HG02678 (cell line): Measurements from ENCODE around the gene FGF2.
A peak's percentile ranks its signal among the peaks of the same experiment; 100 is the strongest.
"Not testable (repeated sequence)": the region's sequence is repeated elsewhere in the genome, so short reads cannot be mapped to it uniquely, and the experiment has no call there.

ENCODE experiments used
- ATAC-seq: cut with Tn5 transposase; IDR thresholded peaks from one replicate; pipeline ENCODE4 v1.9.1; 2021; ENCODE audit warnings: mild to moderate bottlenecking, moderate library complexity; ENCODE audit not compliant: unreplicated experiment

FGF2 gene

GRCh38 chr4:122921300-122921699 is 94.7 kb downstream of the FGF2 start:
- no peak for ATAC-seq

DNA sequence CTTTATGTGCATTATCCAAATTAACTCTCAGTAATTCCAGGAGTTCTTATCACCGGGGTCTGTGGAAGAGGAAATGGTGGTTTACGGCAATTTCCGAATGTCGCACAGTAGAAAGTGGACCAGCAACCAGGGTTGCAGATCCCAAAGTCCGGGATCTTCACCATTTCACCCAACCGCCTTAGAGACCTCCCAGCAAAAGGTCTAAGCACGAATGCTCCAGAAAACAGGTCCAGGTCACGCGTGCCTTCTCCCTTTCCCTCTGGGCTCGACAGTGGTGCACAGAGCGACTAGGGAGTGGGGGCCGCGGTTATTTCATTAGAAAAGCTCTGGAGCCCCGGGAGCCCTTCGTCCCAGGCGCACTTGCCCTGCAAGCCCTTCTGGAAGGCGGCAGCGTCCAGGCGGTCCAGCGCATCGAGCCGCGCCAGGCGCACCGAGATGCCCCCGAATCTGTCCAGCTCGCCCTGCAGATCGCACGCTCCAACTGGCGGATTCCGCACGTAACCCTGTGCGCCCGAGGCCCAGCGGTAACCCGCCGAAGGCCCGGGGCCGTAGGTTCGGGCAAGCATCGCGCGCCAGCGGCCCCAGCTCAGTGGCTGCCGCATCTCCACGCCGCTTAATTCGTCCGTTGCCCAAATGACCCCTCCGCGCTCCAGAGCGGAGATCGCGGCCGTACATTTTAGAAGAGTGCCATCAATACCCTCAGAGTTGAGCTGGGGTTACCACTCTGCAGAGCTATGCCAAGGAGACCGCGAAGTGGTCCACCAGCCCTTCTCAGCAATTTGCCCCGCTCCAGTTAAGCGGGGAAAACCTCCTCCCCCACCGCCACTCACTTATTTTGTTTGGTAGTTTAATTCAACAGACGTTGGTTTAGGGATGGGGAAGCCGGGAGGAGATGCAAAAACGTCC is 95.6 kb downstream of the FGF2 start, which contains the start of gene NUDT6:
Gene NUDT6 (minus strand): TSS at position 627 of the 906 bp plus-strand sequence. CDS start 25 bp downstream, at position 602.
- peak; percentile 71 for ATAC-seq

- peak; percentile 97 for ATAC-seq
Observed at GRCh38 chr4:122922877-122923511, 96.4 kb downstream of the FGF2 start.

DNA sequence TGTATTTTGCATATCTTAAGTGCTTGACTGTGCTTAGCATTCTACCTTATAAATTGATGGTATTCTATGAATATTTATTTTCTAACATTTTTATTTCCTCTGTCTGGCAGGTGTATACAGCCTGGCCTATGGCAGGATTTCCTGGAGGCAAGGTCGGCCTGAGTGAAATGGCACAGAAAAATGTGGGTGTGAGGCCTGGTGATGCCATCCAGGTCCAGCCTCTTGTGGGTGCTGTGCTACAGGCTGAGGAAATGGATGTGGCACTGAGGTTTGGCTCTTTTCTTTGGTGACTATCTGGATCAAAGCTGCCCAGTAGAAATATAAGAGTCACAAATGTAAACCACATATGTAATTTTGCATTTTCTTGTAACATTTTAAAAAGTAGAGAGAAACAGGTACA is 102.3 kb downstream of the FGF2 start:
- no peak for ATAC-seq

GRCh38 chr4:122930862-122931261 is 104.2 kb downstream of the FGF2 start:
- ATAC-seq = no peak

- no peak for ATAC-seq
Observed at GRCh38 chr4:122932763-122933162, 106.1 kb downstream of the FGF2 start.

DNA sequence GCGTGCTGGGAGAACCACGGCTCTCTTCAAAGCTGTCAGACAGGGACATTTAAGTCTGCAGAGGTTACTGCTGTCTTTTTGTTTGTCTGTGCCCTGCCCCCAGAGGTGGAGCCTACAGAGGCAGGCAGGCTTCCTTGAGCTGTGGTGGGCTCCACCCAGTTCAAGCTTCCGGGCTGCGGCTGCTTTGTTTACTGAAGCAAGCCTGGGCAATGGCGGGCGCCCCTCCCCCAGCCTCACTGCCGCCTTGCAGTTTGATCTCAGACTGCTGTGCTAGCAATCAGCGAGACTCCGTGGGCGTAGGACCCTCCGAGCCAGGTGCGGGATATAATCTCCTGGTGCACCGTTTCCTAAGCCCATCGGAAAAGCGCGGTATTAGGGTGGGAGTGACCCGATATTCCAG is 118.5 kb downstream of the FGF2 start:
- ATAC-seq = not testable (repeated sequence)

GRCh38 chr4:122946142-122946541 is 119.5 kb downstream of the FGF2 start:
- ATAC-seq = no peak
